ENCODE results near the gene HEXD.
"Not testable (repeated sequence)": the region's sequence is repeated elsewhere in the genome, so short reads cannot be mapped to it uniquely, and the experiment has no call there.

The HEXD gene

DNA sequence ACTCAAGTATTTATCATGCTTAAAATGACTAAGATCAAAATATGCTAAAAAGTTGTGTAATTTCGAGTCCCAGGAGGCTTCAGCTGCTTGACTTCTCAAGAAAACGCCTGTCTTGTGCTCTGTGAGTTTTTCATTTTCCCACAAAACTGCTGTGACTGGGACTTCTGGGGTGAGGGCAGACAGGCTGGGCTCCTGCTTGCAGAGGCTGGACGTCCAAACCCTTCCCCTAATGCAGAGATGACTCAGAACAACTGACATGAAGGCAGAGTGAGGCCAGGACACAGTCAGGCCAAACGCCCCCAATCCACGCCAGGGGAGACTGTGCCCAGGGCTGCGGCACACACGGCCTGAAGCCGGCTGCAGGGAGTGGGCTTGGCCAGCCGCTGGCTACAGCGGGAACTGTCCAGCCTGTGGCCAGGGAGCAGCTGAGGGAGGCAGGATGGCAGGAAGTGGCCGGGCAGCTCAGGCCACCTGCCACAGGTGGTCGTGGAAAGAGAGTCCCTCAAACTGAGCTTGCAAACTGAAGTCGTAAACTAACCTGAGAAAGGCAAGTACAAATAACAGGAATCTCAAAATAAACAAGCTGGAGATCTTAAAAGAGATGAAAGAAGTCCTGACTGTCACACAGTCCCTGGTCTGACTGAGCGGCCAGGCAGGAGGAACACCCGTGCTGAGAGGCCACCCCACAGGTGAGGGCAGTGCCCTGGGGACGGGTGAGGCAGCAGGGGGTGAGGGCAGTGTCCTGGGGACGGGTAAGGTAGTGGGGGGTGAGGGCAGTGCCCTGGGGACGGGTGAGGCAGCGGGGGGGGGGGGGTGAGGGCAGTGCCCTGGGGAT, 21.3 kb upstream of the HEXD start:
- DNase-seq (ENCODE audit: low read depth) = no peak

DNA sequence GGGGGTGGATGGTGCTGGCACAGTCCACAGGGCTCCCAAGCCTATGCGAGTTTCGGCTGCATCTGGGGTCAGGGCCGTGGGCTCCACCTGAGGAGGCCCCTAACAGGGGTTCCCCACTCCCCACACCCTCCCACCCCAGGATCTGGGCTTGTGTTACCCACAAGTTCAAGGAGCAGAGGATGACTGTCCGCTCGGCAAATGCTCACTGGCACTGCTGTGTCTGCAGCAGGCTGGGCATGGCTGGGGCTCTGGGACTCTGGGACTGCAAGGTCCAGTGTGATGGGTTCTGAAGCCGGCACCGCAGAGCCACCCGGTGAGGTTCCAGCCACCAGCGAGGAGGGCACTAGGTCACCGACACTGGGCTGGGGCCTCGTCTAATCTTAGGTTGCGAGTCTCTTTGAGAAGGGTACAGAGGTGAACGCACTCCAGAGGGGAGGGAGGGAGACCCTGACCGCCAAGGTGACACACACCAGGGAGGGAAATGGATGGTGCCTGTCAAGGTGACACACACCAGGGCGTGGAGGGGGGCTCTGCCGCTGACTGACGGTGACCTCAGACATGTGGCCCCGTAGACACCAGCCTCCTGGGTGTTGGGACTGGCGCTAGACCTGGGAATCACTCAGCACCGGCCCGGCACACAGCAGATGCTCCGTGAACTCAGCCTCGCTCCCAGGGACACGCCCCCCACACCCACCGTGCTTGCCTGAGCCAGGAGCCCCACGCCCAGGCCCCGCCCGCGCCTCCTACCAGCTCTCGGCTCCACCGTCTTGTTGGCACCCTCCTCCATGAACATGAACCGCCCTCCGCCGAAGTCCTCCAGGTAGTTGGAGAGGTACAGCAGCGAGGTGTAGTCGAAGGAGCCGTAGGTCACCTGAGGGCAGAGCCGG, 20.5 kb upstream of the HEXD start:
- no peak for DNase-seq (ENCODE audit: low read depth)

GRCh38 chr17:82399041-82399441, 19.1 kb upstream of the HEXD start:
- DNase-seq (ENCODE audit: low read depth) = no peak

DNA sequence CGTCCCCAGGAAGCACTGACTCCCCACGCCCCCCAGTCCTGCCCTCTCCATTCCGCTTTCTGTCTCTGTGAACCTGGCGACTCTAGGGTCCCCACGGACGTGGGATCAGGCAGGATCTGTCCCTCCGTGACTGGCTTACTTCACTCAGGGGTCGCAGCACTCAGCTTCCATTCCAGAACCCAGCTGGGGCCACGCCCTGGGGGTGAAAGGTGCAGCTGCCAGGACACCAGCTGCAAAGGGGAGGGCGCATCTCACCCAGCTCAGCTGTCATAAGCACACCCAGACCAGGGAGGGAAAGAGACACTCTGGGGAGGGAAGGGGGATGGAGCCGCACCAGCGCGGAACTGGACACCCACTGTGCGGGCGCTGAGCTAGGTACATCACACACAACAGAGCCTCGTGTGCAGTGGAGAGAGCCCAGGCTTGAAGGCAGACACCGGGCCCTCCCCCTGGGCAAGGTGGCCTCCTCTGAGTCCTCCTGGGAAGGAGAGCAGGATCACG, 18.5 kb upstream of the HEXD start:
- no peak for DNase-seq (ENCODE audit: low read depth)

DNA sequence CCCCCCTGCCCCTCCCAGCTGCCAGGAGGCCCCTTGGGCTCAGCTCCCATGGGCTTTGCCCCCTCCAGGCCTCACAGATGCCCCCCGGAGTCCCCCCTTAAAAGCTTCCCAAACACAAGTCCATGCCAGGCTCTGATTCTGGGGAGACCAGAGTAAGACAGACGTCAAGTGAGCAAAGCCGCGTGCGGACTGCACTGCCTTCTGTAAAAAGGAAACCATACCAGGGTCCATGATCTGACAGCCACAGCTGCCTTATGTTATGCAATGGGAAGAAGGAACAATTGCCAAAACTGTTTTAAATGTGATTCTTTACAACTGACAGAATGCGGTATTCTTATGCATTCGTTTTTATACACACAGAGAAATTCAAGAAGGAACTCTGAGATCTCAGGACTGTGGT, 17.9 kb upstream of the HEXD start:
- no peak for DNase-seq (ENCODE audit: low read depth)

DNA sequence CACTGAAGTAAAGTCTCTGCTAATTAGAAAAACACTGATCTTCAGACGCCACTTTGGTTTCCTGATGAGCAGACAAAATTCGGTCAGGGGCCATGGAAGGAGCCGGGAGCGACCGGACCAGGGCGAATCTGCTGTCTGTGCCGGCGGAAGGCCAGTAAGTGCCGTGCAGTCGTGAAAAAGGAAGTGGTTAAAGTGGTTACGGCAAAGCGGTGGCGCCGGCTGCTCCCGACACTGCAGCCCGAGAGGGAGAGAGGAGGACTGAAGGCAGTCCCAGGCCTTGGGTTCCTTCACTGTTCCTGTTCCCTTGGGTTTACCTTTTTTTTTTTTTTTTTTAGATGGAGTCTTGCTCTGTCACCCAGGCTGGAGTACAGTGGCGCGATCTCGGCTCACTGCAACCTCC, 17.3 kb upstream of the HEXD start:
- DNase-seq (ENCODE audit: low read depth) = peak; percentile 27

GRCh38 chr17:82402865-82403264, 15.3 kb upstream of the HEXD start:
- DNase-seq (ENCODE audit: low read depth) = no peak

- DNase-seq (ENCODE audit: low read depth) = no peak
Measured at GRCh38 chr17:82403662-82404660, 14.2 kb upstream of the HEXD start.

- DNase-seq (ENCODE audit: low read depth) = no peak
Measured at GRCh38 chr17:82405051-82405450, 13.1 kb upstream of the HEXD start.

- DNase-seq (ENCODE audit: low read depth) = no peak
Measured at GRCh38 chr17:82406131-82406671, 11.9 kb upstream of the HEXD start.

GRCh38 chr17:82407255-82407654, 10.9 kb upstream of the HEXD start:
- DNase-seq (ENCODE audit: low read depth) = no peak

GRCh38 chr17:82408288-82408937, 9.7 kb upstream of the HEXD start:
- no peak for DNase-seq (ENCODE audit: low read depth)

DNA sequence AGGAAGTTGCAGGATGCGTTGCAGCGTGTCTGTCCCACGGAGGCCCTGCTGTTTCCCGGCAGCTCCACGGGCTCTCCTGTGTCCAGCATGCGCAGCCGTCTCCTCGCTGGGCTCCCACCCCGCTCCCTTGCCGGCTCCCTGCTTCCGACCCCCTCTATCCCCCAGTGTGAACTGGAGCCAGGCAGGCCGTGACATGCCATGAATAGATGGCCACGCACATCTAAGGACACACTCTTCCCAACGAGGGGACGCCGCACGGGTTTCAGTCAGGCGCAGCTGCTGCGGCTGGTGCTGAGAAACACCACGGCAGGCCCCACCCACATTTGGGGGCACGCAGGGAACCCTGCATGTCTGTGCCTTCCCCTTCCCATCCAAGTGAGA, 9.2 kb upstream of the HEXD start:
- DNase-seq (ENCODE audit: low read depth) = no peak

DNA sequence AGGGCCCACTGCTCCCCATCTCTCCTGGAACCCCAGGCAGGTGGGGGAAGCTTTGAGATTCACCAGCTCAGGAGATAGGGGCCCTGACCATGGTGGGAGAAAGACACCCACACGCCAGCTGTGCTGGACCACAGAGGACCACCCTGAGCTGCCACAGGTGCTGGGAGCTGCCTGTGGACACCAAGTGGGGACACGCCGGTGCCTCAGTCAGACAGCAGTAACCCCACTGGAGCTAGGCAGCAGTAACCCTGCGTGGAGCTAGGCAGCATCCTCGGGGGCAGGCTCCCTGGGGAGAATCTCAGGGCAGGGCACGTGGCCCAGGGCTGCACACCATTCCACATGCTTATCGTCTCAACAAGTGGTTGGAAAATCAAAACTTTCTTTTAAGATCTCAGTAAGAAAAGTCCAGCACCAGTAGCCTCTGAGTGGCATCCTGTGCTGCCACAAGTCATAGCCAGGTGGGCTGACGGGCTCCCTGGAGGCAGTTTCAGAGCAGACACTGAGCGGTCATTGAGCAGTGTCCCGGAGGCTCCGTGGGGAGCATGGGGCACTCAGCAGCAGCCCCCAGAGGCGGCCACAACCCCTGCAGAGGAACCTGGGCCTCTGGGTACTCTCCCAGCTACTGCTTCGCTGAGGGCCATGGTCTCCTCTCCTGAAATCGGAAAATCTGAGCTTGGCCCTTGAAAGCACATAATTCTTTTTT, 8.0 kb upstream of the HEXD start:
- DNase-seq (ENCODE audit: low read depth) = no peak

GRCh38 chr17:82411396-82412053, 6.6 kb upstream of the HEXD start:
- DNase-seq (ENCODE audit: low read depth) = no peak

GRCh38 chr17:82412081-82412480, 6.1 kb upstream of the HEXD start:
- DNase-seq (ENCODE audit: low read depth) = not testable (repeated sequence)

DNA sequence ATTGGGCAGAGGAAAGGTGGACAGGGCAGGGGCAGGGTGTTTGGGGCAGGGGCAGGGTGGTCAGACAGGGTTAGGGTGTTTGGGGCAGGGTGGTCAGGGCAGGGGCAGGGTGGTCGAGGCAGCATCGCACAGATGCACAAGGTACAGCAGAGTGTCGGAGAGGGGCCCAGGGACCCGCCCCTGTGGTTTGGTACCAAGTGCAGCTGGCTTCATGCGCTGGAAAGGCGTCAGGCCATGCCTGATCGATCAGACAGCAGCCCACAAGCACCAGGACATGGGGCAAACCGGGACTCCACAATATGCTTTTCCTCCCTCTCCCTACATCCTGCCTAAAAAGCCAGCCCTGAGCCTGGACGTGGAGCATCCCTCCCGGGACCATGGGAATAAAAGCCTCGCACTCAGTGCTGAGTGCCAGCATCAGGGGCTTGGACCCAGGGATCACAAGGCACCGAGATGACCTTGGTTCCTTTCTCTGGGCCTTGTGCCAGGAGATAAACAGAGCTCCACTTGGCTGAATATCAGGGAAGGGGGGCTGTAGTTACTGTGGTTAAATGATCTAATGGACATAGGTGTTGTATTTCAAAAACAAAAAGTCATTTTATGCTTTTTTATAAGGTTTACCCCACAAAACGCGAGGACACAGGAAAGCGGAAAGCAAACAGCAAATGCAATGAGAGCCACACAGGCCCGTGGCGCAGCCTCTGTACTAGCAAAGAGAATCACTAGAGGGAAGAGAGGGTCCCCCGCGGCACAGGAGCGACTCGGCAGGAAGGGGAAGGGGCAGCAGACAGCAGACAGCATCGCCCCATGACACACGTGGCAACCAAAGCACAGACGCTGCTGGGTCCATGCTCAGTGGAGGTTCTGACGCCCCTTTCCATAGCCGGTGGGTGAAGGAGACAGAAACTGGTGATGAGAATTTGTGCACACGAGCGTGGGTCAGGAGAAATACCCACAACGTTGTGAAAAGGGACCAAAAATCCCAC, 5.3 kb upstream of the HEXD start:
- no peak for DNase-seq (ENCODE audit: low read depth)

DNA sequence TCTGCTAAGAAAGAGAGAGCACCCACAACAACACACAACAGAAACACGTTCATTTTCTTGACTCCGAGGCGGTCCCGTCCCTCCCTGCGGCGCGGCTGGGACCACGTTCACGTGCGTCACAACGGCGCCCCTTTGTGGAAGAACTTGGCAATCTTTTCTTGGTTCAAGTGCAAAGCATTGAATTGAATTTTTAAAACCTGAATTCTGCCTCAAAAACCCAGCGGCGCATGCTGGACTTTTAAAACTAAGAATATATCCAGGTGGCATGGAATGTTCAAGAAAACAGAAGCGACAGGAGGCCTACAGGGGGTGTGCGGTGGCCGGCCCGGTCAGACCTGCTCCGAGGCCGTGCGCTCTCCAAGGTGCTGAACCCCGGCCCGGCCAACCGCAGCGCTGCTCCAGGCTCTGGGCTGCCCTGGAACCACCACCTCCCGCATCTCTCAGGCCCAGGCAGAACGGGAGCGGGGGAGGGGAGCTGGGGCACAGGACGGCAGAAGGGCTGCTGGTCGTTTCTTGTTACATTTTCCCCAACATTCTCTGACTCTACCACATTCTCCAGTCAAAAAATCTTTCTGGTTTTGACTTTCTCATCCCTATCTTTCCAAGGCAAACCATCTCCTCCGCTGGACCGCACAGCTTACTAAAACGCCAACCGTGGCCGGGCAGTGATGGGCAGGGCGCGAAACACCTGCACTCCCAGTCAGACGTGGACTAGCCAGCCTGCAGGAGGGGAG, 3.4 kb upstream of the HEXD start:
- DNase-seq (ENCODE audit: low read depth) = peak; percentile 48

All from stimulated activated CD8-positive, alpha-beta memory T cell treated with anti-CD3 and anti-CD28 coated beads, Interleukin-12 subunit alpha, Interleukin-12 subunit beta, amount 100 ng/mL, for 4 hours (primary cell).